Non-pigmented ciliary epithelial cell (primary cell): ENCODE data around the gene SYNJ2.

Experiments used
- DNase-seq: peaks from one replicate; pipeline ENCODE4 v3.0.0-alpha.2; 2010; ENCODE audit warnings: low read depth

SYNJ2 gene

GRCh38 chr6:158026901-158027589 lies 45.4 kb downstream of the SYNJ2 start:
- no peak for DNase-seq

GRCh38 chr6:158027590-158028285 lies 46.1 kb downstream of the SYNJ2 start:
- no peak for DNase-seq

GRCh38 chr6:158028421-158028820 lies 46.8 kb downstream of the SYNJ2 start:
- no peak for DNase-seq

GRCh38 chr6:158028876-158029275 lies 47.2 kb downstream of the SYNJ2 start:
- DNase-seq, result no peak

GRCh38 chr6:158029668-158030230 lies 48.1 kb downstream of the SYNJ2 start:
- no peak for DNase-seq

GRCh38 chr6:158030380-158031300 lies 49.0 kb downstream of the SYNJ2 start:
- no peak for DNase-seq

- DNase-seq, result no peak
Measured at GRCh38 chr6:158031381-158032353, 50.0 kb downstream of the SYNJ2 start.

GRCh38 chr6:158032354-158032733 lies 50.7 kb downstream of the SYNJ2 start:
- no peak for DNase-seq

- DNase-seq, result no peak
Measured at GRCh38 chr6:158033077-158033750, 51.6 kb downstream of the SYNJ2 start.

GRCh38 chr6:158033751-158034702 lies 52.4 kb downstream of the SYNJ2 start:
- DNase-seq, result no peak

- DNase-seq, result no peak
Measured at GRCh38 chr6:158036261-158036660, 54.6 kb downstream of the SYNJ2 start.

GRCh38 chr6:158037021-158037420 lies 55.4 kb downstream of the SYNJ2 start:
- no peak for DNase-seq

GRCh38 chr6:158037771-158038170 lies 56.1 kb downstream of the SYNJ2 start:
- no peak for DNase-seq

- no peak for DNase-seq
Measured at GRCh38 chr6:158038291-158039177, 56.9 kb downstream of the SYNJ2 start.

- no peak for DNase-seq
Measured at GRCh38 chr6:158039178-158039557, 57.5 kb downstream of the SYNJ2 start.

GRCh38 chr6:158039571-158040050 lies 57.9 kb downstream of the SYNJ2 start:
- DNase-seq, result no peak

GRCh38 chr6:158040051-158040803 lies 58.6 kb downstream of the SYNJ2 start:
- peak; percentile 99 for DNase-seq
